Ovary (tissue), 9 donors: Measurements from ENCODE around the gene LRRC59. TPM values are rescaled to one million over a fixed set of nuclear protein-coding genes. Genes with fewer than 3 reads are reported as not detected.

ENCODE experiments used
- DNase-seq, 5 donors: peaks; one replicate each; pipeline ENCODE4 v3.0.0-alpha.2; 2019 to 2020
- H3K27ac ChIP-seq, 2 donors: fragments of 200-600 bp; one replicate each; pipeline versions ENCODE4 v1.5.1 to v1.8.0; 2019 to 2022
- H3K27me3 ChIP-seq: fragments of 200-600 bp; one replicate; pipeline ENCODE4 v1.8.0; 2022
- H3K36me3 ChIP-seq: fragments of 200-600 bp; sonication (generic); one replicate; pipeline ENCODE4 v1.5.1; 2019
- H3K4me1 ChIP-seq: one replicate; pipeline ENCODE4 v1.8.1; 2013; ENCODE audit warnings: mild to moderate bottlenecking, moderate library complexity; ENCODE audit not compliant: insufficient read depth
- H3K4me3 ChIP-seq: fragments of 200-600 bp; sonication (generic); one replicate; pipeline ENCODE4 v1.5.1; 2017
- H3K9me3 ChIP-seq, 2 donors: fragments of 200-600 bp in 1 of 2; sonication (generic) in 1 of 2; one replicate each; pipeline versions ENCODE4 v1.5.1 to v1.8.1; 2013 to 2019; ENCODE audit warnings: mild to moderate bottlenecking in 1 of 2, moderate library complexity in 1 of 2
- CTCF ChIP-seq, 3 donors: fragments of 450-650 bp in 2 of 3; fragments of 200-600 bp in 1 of 3; IDR thresholded peaks; one replicate each; pipeline versions ENCODE4 v1.5.1 to v1.8.0; 2016 to 2022; ENCODE audit warnings: antibody characterized with exemption in 3 of 3, mild to moderate bottlenecking in 1 of 3
- EP300 ChIP-seq: sonication (generic); formaldehyde crosslinking; IDR thresholded peaks from one replicate; pipeline ENCODE4 v1.6.1; 2017; ENCODE audit warnings: antibody characterized with exemption
- POLR2A ChIP-seq: fragments of 450-650 bp; IDR thresholded peaks from one replicate; pipeline ENCODE4 v1.6.1; 2017; ENCODE audit warnings: antibody characterized with exemption, mild to moderate bottlenecking, moderate library complexity
- WGBS, 3 donors: extraction: QIAGEN DNeasy Blood & Tissue Kit in 1 of 3; methylation state at CpG; one replicate each; pipeline versions ENCODE4 v1.1.5 to v1.1.7; 2013 to 2017; 5-methylcytosine and 5-hydroxymethylcytosine counted together
- intact Hi-C, 4 donors: fragments of 100-400 bp; cut with DNase I; formaldehyde crosslinking; loops; one replicate each; pipeline versions ENCODE4 v1.11.0 to v1.15.1; 2022 to 2023
- polyA plus RNA-seq, 2 donors: library from polyadenylated mRNA; stranded (reverse); fragments of 200-250 nt in 1 of 2; fragments of 350-450 nt in 1 of 2; fragmentation: Illumina TruSeq in 1 of 2; extraction: RNeasy Lipid Tissue Mini Kit (QIAGEN cat#74804) in 1 of 2; gene quantifications; one replicate each; pipeline ENCODE4 v1.2.3, GENCODE V29; 2013 to 2014
- total RNA-seq, 7 donors: library from RNA; depleted of rRNA in 2 of 7; stranded (reverse); fragments of >200 nt in 2 of 7; fragmentation: NEBNext Ultra II Directional in 3 of 7; extraction: Animal tissue kit (Norgen Biotek cat#: 25700) in 3 of 7; gene quantifications; one replicate each; pipeline versions ENCODE4 v1.1.0 to v1.2.4, GENCODE V29; 2016 to 2023
- donor health status: DM: no; HTN: no; CAD: no; lungs with moderate emphysema.
- donor health status: DM: no; HTN: no; CAD: no.
- donor health status: Bipolar disorder and iron deficiency.
- donor health status: DM: yes; HTN: yes; CAD: no.
- donor health status: DM: no; HTN: no; CAD: no.
- donor health status: DM: yes; HTN: yes; CAD: no.

Gene LRRC59
- total and polyA plus RNA-seq, 9 donors = 18.4 to 71.4 (median 41.0) TPM

- H3K4me1 ChIP-seq = peaks cover 7% of the 10 kb centered on the region
- no peaks in the 10 kb centered on the region for H3K36me3 ChIP-seq
- DNase-seq = no peak
- TF ChIP-seq CTCF (IDR thresholded peaks at IDR 0.05) = no peak
- no peak for TF ChIP-seq POLR2A
- TF ChIP-seq EP300 = no peak
- intact Hi-C loops = no loop called here
- H3K27me3 ChIP-seq = no peaks in the 10 kb centered on the region
- WGBS, 3 donors = 77 to 89% (median 85%) methylated on average over 2 of the region's 2 CpGs
- H3K27ac ChIP-seq = no peak overlapping the region
- no peak overlapping the region for H3K4me3 ChIP-seq
- no peaks in the 10 kb centered on the region for H3K9me3 ChIP-seq
Measured at GRCh38 chr17:50373705-50374104, 23.6 kb downstream of the LRRC59 start.

- DNase-seq = peak; percentile 73 to 83 (median 76)
- Histone ChIP-seq H3K27ac (peak within 1 kb of the TSS; percentile 80 to 81), H3K27me3 (no peaks in the 10 kb centered on the region), H3K4me3 (peak within 1 kb of the TSS; percentile 94), H3K4me1 (peaks cover 7% of the 10 kb centered on the region), H3K36me3 (no peaks in the 10 kb centered on the region), H3K9me3 (no peaks in the 10 kb centered on the region)
- TF ChIP-seq POLR2A (peak; percentile 76), CTCF (IDR thresholded peaks at IDR 0.05) (no peak), EP300 (no peak)
- 0 to 1% (median 1%) methylated on average over 42 of the region's 42 CpGs for WGBS, 3 donors
- intact Hi-C loops = no loop called here
Measured at GRCh38 chr17:50372758-50373556, 24.4 kb downstream of the LRRC59 start, which contains the start of the genes EME1 and MRPL27. Gene EME1, plus strand, starts transcription at chr17:50373229. Its CDS starts 1,980 bp downstream, at chr17:50375209. Gene MRPL27, minus strand, starts transcription at chr17:50373184. Its CDS starts 14 bp downstream, at chr17:50373170.

GRCh38 chr17:50372222-50372757, 25.0 kb downstream of the LRRC59 start:
- Histone ChIP-seq H3K27ac (peak overlapping the region in 1 of 2 donors; percentile 80), H3K27me3 (no peaks in the 10 kb centered on the region), H3K4me3 (peak overlapping the region; percentile 94), H3K36me3 (no peaks in the 10 kb centered on the region), H3K9me3 (no peaks in the 10 kb centered on the region), H3K4me1 (peaks cover 7% of the 10 kb centered on the region)
- DNase-seq = peak in 1 of 5 donors; percentile 24
- WGBS, 3 donors = 14 to 15% (median 14%) methylated on average over 14 of the region's 14 CpGs
- intact Hi-C loops = no loop called here
- TF ChIP-seq CTCF (IDR thresholded peaks at IDR 0.05) (no peak), EP300 (no peak), POLR2A (no peak)

- no peaks in the 10 kb centered on the region for H3K27me3 ChIP-seq
- no peak overlapping the region for H3K4me3 ChIP-seq
- no peak for DNase-seq
- peaks cover 7% of the 10 kb centered on the region for H3K4me1 ChIP-seq
- TF ChIP-seq EP300 (no peak), CTCF (IDR thresholded peaks at IDR 0.05) (no peak), POLR2A (no peak)
- 85 to 93% (median 89%) methylated on average over 2 of the region's 2 CpGs for WGBS, 3 donors
- H3K9me3 ChIP-seq = no peaks in the 10 kb centered on the region
- intact Hi-C loops = no loop called here
- no peaks in the 10 kb centered on the region for H3K36me3 ChIP-seq
- no peak overlapping the region for H3K27ac ChIP-seq
Measured at GRCh38 chr17:50371526-50371925, 25.8 kb downstream of the LRRC59 start.
